ENCODE measurements around the gene PHF21A.

DNA sequence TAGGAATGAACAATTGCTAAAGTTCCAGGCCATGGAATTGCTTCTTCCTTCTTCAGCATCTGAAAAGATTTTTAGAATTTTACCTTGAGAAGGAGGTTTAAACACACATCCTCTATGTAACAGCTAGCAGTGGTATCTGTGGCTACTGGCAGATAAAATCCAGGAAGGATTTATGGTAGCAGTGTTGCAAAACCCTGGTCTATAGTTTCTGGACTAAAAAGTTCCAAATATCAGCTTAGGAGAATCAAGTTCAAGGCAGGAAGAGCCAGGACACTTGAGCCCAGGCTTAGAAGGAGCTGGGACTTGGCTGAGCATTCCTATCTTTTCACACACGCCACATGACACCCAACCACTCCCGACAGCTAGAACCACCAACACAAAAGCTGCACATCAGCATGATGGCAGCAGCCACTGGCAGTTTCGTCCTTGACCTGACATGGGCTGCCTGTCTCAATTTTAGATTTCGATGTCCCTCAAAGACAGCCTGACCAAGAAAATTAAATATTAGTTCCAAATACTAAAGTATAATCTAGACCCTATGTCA lies 184.7 kb downstream of the PHF21A start:
- no peak for TF ChIP-seq CTCF (IDR thresholded peaks at IDR 0.05)
- TF ChIP-seq POLR2AphosphoS5 (IDR thresholded peaks at IDR 0.05; ENCODE audit: insufficient read depth in 1 of 2, low read depth in 1 of 2) = no peak
- TF ChIP-seq POLR2A (IDR thresholded peaks at IDR 0.05) = no peak
